T-helper 1 cell treated with Interleukin-12 subunit alpha and Interleukin-12 subunit beta and Interleukin-4 antibody, amounts not matched to agents 30 ng/mL and 1 ng/mL, for 36 hours (primary cell): ENCODE data around the gene GNB5. TPM values are rescaled to one million over a fixed set of nuclear protein-coding genes. Genes with fewer than 3 reads are reported as not detected.

Experiments used
- intact Hi-C: fragments of 100-400 bp; cut with micrococcal nuclease; formaldehyde crosslinking; loops from one replicate; pipeline ENCODE4 v1.15.1; 2024
- total RNA-seq: library from RNA; stranded (reverse); gene quantifications from 2 replicates; pipeline ENCODE4 v1.2.3, GENCODE V29; 2022

Gene GNB5
- total RNA-seq, 1 donor from 2014 or later = 34.2 TPM

- intact Hi-C loops = loop anchor here (5.0 kb wide), 2 partner anchors 35 to 130 kb away; no protein-coding TSS in a partner anchor
Measured at GRCh38 chr15:52207191-52207590, 16.0 kb upstream of the GNB5 start.

GRCh38 chr15:52206446-52206845 is 15.3 kb upstream of the GNB5 start:
- intact Hi-C loops = loop anchor here (5.0 kb wide), 2 partner anchors 34 to 129 kb away; no protein-coding TSS in a partner anchor

GRCh38 chr15:52204657-52205056 is 13.5 kb upstream of the GNB5 start:
- intact Hi-C loops = loop anchor here (5.0 kb wide), 2 partner anchors 32 to 127 kb away; no protein-coding TSS in a partner anchor

- intact Hi-C loops = no loop called here
Measured at GRCh38 chr15:52200831-52201365, 9.7 kb upstream of the GNB5 start.

GRCh38 chr15:52199271-52199670 is 8.1 kb upstream of the GNB5 start:
- intact Hi-C loops = no loop called here

- intact Hi-C loops = no loop called here
Measured at GRCh38 chr15:52196891-52197290, 5.7 kb upstream of the GNB5 start.

GRCh38 chr15:52193791-52194190 is 2.6 kb upstream of the GNB5 start:
- intact Hi-C loops = no loop called here

GRCh38 chr15:52193321-52193720 is 2.1 kb upstream of the GNB5 start:
- intact Hi-C loops = no loop called here

GRCh38 chr15:52186651-52187486 is 4.3 kb downstream of the GNB5 start:
- intact Hi-C loops = loop anchor here (10.0 kb wide), 1 partner anchor 278 kb away; no protein-coding TSS in a partner anchor

GRCh38 chr15:52185151-52185561 is 6.0 kb downstream of the GNB5 start:
- intact Hi-C loops = loop anchor here (10.0 kb wide), 1 partner anchor 280 kb away; no protein-coding TSS in a partner anchor

GRCh38 chr15:52184721-52185120 is 6.5 kb downstream of the GNB5 start:
- intact Hi-C loops = loop anchor here (5.0 to 10.0 kb wide), 2 partner anchors 280 to 343 kb away; partner anchors contain the start of gene MYO5A

GRCh38 chr15:52183562-52184173 is 7.5 kb downstream of the GNB5 start:
- intact Hi-C loops = loop anchor here (1.0 to 10.0 kb wide), 3 partner anchors 25 to 344 kb away; partner anchors contain the start of gene MYO5A

GRCh38 chr15:52181938-52182780 is 9.0 kb downstream of the GNB5 start:
- intact Hi-C loops = loop anchor here (2.0 to 10.0 kb wide), 3 partner anchors 283 to 497 kb away; partner anchors contain the start of genes ATOSA and MYO5A

GRCh38 chr15:52180851-52181450 is 10.2 kb downstream of the GNB5 start:
- intact Hi-C loops = loop anchor here (1.0 to 10.0 kb wide), 4 partner anchors 46 to 498 kb away; partner anchors contain the start of genes ATOSA and MYO5A

- intact Hi-C loops = loop anchor here (1.0 to 10.0 kb wide), 4 partner anchors 47 to 498 kb away; partner anchors contain the start of genes ATOSA and MYO5A
Measured at GRCh38 chr15:52180196-52180835, 10.9 kb downstream of the GNB5 start.

GRCh38 chr15:52179278-52180195 is 11.7 kb downstream of the GNB5 start:
- intact Hi-C loops = loop anchor here (1.0 to 10.0 kb wide), 13 partner anchors 8 to 499 kb away; partner anchors contain the start of genes ARPP19, ATOSA, LEO1 and LYSMD2

- intact Hi-C loops = loop anchor here (1.0 to 2.0 kb wide), 9 partner anchors 7 to 442 kb away; partner anchors contain the start of genes ARPP19, LEO1 and LYSMD2
Measured at GRCh38 chr15:52178765-52179164, 12.4 kb downstream of the GNB5 start.

- intact Hi-C loops = loop anchor here (5.0 kb wide), 1 partner anchor 34 kb away; no protein-coding TSS in a partner anchor
Measured at GRCh38 chr15:52172869-52173268, 18.3 kb downstream of the GNB5 start.
